NK-92 (cell line): ENCODE measurements around the gene DMC1.
"Not testable (repeated sequence)": the region's sequence is repeated elsewhere in the genome, so short reads cannot be mapped to it uniquely, and the experiment has no call there.

Experiments
- DNase-seq: peaks from one replicate; lab custom pipeline; 2025; ENCODE audit not compliant: unreplicated experiment; lab: John Stamatoyannopoulos, UW

DMC1 gene

DNA sequence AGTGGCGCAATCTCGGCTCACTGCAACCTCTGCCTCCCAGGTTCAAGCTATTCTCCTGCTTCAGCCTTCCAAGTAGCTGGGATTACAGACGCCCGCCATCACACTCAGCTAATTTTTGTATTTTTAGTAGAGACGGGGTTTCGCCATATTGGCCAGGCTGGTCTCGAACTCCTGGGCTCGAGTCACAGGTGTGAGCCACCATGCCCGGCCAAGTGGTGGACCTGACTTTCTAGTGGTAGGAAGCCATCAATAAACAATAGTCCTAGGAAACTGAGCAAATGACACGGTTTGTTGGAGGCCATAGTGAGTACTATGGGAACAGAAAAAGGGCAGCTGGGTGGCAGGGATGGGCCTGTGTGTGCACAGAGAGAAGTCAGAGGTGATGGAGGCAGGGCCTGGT is 99.8 kb downstream of the DMC1 start:
- DNase-seq = not testable (repeated sequence)

DNA sequence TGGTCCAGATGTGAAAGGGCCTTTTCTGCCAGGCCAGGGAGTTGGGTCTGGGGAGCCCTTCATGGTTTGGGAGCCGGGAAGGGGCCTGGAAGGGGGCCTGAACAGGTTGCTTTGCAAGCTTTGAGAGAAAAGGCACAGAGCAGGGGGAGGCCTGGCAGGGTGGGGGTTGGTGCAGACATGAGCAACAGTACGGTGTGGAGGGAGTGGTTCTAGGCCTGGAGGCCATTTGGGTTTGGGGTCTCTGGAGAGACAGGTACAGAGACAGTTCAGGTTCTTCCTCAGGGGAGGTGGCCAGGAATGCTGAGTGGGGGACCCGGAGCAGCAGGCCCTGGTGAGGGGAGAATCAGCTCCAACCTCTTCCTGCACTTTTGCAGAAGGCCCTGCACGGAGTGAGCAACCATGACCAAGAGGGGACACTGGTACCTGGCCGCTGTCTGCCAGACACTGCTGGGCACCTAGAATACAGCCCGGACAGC is 100.6 kb downstream of the DMC1 start:
- DNase-seq = no peak
